H1 (cell line): ENCODE data around the gene FAM98C. TPM values are rescaled to one million over a fixed set of nuclear protein-coding genes. Genes with fewer than 3 reads are reported as not detected.

Experiments
- CTCF ChIA-PET: fragments of 300-600 bp; sonication (Branson Sonifier 250); formaldehyde crosslinking; loops from one replicate; lab custom pipeline; 2021; ENCODE audit not compliant: partially characterized antibody; lab: Charles Lee
- POLR2A ChIA-PET: fragments of 300-600 bp; sonication (Branson Sonifier 250); formaldehyde crosslinking; loops from one replicate; lab custom pipeline; 2021; ENCODE audit warnings: inconsistent platforms; ENCODE audit not compliant: partially characterized antibody; lab: Charles Lee
- DNase-seq, 2 experiments: peaks; one replicate each; pipeline versions ENCODE4 v3.0.0 to v3.0.0-alpha.2; 2010 to 2022; ENCODE audit warnings: low spot score in 2 of 2, low read depth in 1 of 2, mixed read lengths in 1 of 2
- FAIRE-seq: peaks from 2 replicates; lab custom pipeline; 2011; peaks lifted over from hg19 to GRCh38; lab: Jason Lieb, UNC
- H2AFZ ChIP-seq: 2 replicates; pipeline ENCODE4 v1.8.1; 2012; ENCODE audit warnings: low read length, inconsistent platforms
- H2AK5ac ChIP-seq: 2 replicates; pipeline ENCODE4 v1.6.1; 2013; ENCODE audit warnings: low read depth, low read length
- H2BK120ac ChIP-seq: replicated peaks from 2 replicates; pipeline ENCODE3; 2013; ENCODE audit warnings: low read depth, low read length, inconsistent platforms
- H2BK12ac ChIP-seq: 2 replicates; pipeline ENCODE4 v1.6.1; 2013; ENCODE audit warnings: low read depth, low read length
- H2BK15ac ChIP-seq: 2 replicates; pipeline ENCODE4 v1.6.1; 2013; ENCODE audit warnings: low read length
- H2BK20ac ChIP-seq: 2 replicates; pipeline ENCODE4 v1.6.1; 2013; ENCODE audit warnings: low read length
- H2BK5ac ChIP-seq: 2 replicates; pipeline ENCODE4 v1.6.1; 2013; ENCODE audit warnings: low read depth, low read length
- H3K14ac ChIP-seq: 2 replicates; pipeline ENCODE4 v1.6.1; 2013; ENCODE audit warnings: inconsistent platforms; ENCODE audit not compliant: insufficient read length
- H3K18ac ChIP-seq: 2 replicates; pipeline ENCODE4 v1.6.1; 2013; ENCODE audit warnings: low read length; ENCODE audit errors: extremely low read depth
- H3K23ac ChIP-seq: 2 replicates; pipeline ENCODE4 v1.6.1; 2013; ENCODE audit warnings: inconsistent platforms; ENCODE audit not compliant: insufficient read length
- H3K23me2 ChIP-seq: 2 replicates; pipeline ENCODE4 v1.6.1; 2013; ENCODE audit warnings: low read depth, low read length
- H3K27ac ChIP-seq: 2 replicates; pipeline ENCODE4 v1.6.1; 2011; ENCODE audit warnings: low read depth, low read length, inconsistent platforms
- H3K27me3 ChIP-seq, 4 experiments: replicated peaks in 1 of 4; 1 replicate in 1 of 4; 2 replicates in 3 of 4; pipeline versions ENCODE4 v1.6.1 to v1.8.1; 2011 to 2013; ENCODE audit warnings: low read length in 3 of 4, mild to moderate bottlenecking in 3 of 4, inconsistent platforms in 2 of 4, mixed read lengths in 2 of 4, moderate library complexity in 1 of 4; ENCODE audit not compliant: control insufficient read depth in 3 of 4, insufficient read depth in 3 of 4; ENCODE audit errors: extremely low read depth in 1 of 4
- H3K36me3 ChIP-seq, 4 experiments: 2 replicates each; pipeline versions ENCODE4 v1.6.1 to v1.8.1; 2011 to 2013; ENCODE audit warnings: mild to moderate bottlenecking in 4 of 4, low read length in 3 of 4, moderate library complexity in 2 of 4, control low read depth in 1 of 4, inconsistent platforms in 1 of 4; ENCODE audit not compliant: insufficient read depth in 4 of 4, control insufficient read depth in 2 of 4
- H3K4ac ChIP-seq: replicated peaks from 2 replicates; pipeline ENCODE3; 2013; ENCODE audit warnings: low read length, low read depth, mixed read lengths, inconsistent platforms; ENCODE audit not compliant: insufficient read length
- H3K4me1 ChIP-seq, 4 experiments: replicated peaks in 1 of 4; 1 replicate in 1 of 4; 2 replicates in 3 of 4; pipeline versions ENCODE4 v1.6.1 to v1.8.1; 2011 to 2013; ENCODE audit warnings: low read length in 3 of 4, inconsistent platforms in 2 of 4, mixed read lengths in 1 of 4; ENCODE audit not compliant: insufficient read depth in 4 of 4, control insufficient read depth in 3 of 4
- H3K4me2 ChIP-seq, 2 experiments: 2 replicates each; pipeline versions ENCODE4 v1.6.1 to v1.8.1; 2011 to 2013; ENCODE audit warnings: low read depth in 2 of 2, low read length in 2 of 2, control low read depth in 1 of 2, inconsistent platforms in 1 of 2, mild to moderate bottlenecking in 1 of 2; ENCODE audit not compliant: insufficient read depth in 1 of 2
- H3K4me3 ChIP-seq, 4 experiments: fragments of 200-600, 300-600 bp in 1 of 4; sonication (generic), shearing (Covaris generic), sonication (Bioruptor Twin) in 1 of 4; 2 replicates each; pipeline versions ENCODE4 v1.5.1 to v1.8.1; 2011 to 2016; ENCODE audit warnings: low read length in 4 of 4, low read depth in 3 of 4, control low read depth in 2 of 4, inconsistent platforms in 2 of 4, mild to moderate bottlenecking in 2 of 4, mixed read lengths in 1 of 4, moderate library complexity in 1 of 4; ENCODE audit not compliant: insufficient read depth in 2 of 4; ENCODE audit errors: extremely low read depth in 1 of 4
- H3K56ac ChIP-seq: replicated peaks from 2 replicates; pipeline ENCODE3; 2013; ENCODE audit warnings: low read depth, mild to moderate bottlenecking, mixed read lengths, low read length, inconsistent platforms; ENCODE audit not compliant: insufficient read length
- H3K79me1 ChIP-seq: 2 replicates; pipeline ENCODE4 v1.6.1; 2013; ENCODE audit warnings: low read depth, low read length, control low read depth
- H3K79me2 ChIP-seq, 2 experiments: 2 replicates each; pipeline versions ENCODE4 v1.6.1 to v1.8.1; 2012 to 2013; ENCODE audit warnings: low read length in 2 of 2, mild to moderate bottlenecking in 2 of 2, inconsistent platforms in 1 of 2; ENCODE audit not compliant: insufficient read depth in 2 of 2, control insufficient read depth in 1 of 2
- H3K9ac ChIP-seq, 4 experiments: replicated peaks in 1 of 4; 1 replicate in 1 of 4; 2 replicates in 3 of 4; pipeline versions ENCODE4 v1.6.1 to v1.8.1; 2011 to 2013; ENCODE audit warnings: low read depth in 3 of 4, low read length in 3 of 4, control low read depth in 2 of 4, mild to moderate bottlenecking in 2 of 4, moderate library complexity in 2 of 4, inconsistent platforms in 1 of 4; ENCODE audit errors: extremely low read depth in 1 of 4
- H3K9me3 ChIP-seq, 2 experiments: 2 replicates each; pipeline versions ENCODE4 v1.6.1 to v1.8.1; 2012 to 2013; ENCODE audit warnings: mild to moderate bottlenecking in 2 of 2, moderate library complexity in 2 of 2, control low read depth in 1 of 2, inconsistent platforms in 1 of 2, low read depth in 1 of 2, low read length in 1 of 2, mixed read lengths in 1 of 2; ENCODE audit not compliant: insufficient read depth in 2 of 2
- H4K20me1 ChIP-seq, 2 experiments: replicated peaks in 1 of 2; 2 replicates each; pipeline versions ENCODE3 to v1.8.1; 2011 to 2013; ENCODE audit warnings: inconsistent platforms in 2 of 2, low read length in 2 of 2, mild to moderate bottlenecking in 1 of 2; ENCODE audit not compliant: insufficient read depth in 2 of 2, control insufficient read depth in 1 of 2
- H4K5ac ChIP-seq: 2 replicates; pipeline ENCODE4 v1.6.1; 2013; ENCODE audit warnings: low read length, low read depth, mixed read lengths, inconsistent platforms; ENCODE audit not compliant: insufficient read length
- H4K8ac ChIP-seq: 2 replicates; pipeline ENCODE4 v1.8.0; 2013; ENCODE audit warnings: mild to moderate bottlenecking, moderate library complexity, low read length, inconsistent platforms; ENCODE audit not compliant: insufficient read depth; ENCODE audit errors: extremely low read depth
- H4K91ac ChIP-seq: replicated peaks from 2 replicates; pipeline ENCODE3; 2013; ENCODE audit warnings: low read length, mixed read lengths, inconsistent platforms; ENCODE audit not compliant: insufficient read length
- CBX5 ChIP-seq: fragments of 300-800, 300-1000 bp; sonication (generic); IDR thresholded peaks from 2 replicates; pipeline ENCODE4 v1.7.1; 2016; ENCODE audit warnings: antibody characterized with exemption, low read length, low read depth
- RNF2 ChIP-seq: fragments of 200-900, 300-1000 bp; sonication (generic); IDR thresholded peaks from 2 replicates; pipeline ENCODE4 v1.7.1; 2016; ENCODE audit warnings: borderline replicate concordance, low read depth, mild to moderate bottlenecking, antibody characterized with exemption, low read length; ENCODE audit not compliant: poor library complexity, severe bottlenecking; ENCODE audit errors: missing control alignments
- SUZ12 ChIP-seq: fragments of 200-600 bp; sonication (generic); IDR thresholded peaks from 2 replicates; pipeline ENCODE4 v1.6.1; 2012; ENCODE audit warnings: mild to moderate bottlenecking, inconsistent platforms, low read length, moderate library complexity, mixed read lengths
- WGBS, 2 experiments: shearing (Covaris generic) in 1 of 2; methylation state at CpG; one replicate each; pipeline versions ENCODE4 v1.1.6 to v1.1.7; 2013 to 2015; ENCODE audit warnings: low lambda C conversion rate in 2 of 2, mixed read lengths in 2 of 2, inconsistent platforms in 1 of 2, low coverage in 1 of 2, missing lambda C conversion rate in 1 of 2; ENCODE audit not compliant: insufficient replicate concordance in 2 of 2, insufficient coverage in 1 of 2, insufficient read length in 1 of 2; ENCODE audit errors: extremely low coverage in 1 of 2, missing lambda C conversion rate in 1 of 2; 5-methylcytosine and 5-hydroxymethylcytosine counted together
- polyA plus RNA-seq, 7 experiments: library from polyadenylated mRNA; depleted of rRNA in 3 of 7; stranded (reverse) in 5 of 7; unstranded in 2 of 7; fragments of >200 nt in 5 of 7; fragments of 200-250 nt in 2 of 7; gene quantifications; 1 replicate in 5 of 7; 2 replicates in 1 of 7; 4 replicates in 1 of 7; pipeline versions ENCODE4 v1.2.1 to v1.2.3, GENCODE V29; 2011 to 2013; ENCODE audit warnings: missing spikeins in 2 of 7, mixed read lengths in 2 of 7
- total RNA-seq: library from RNA; stranded (reverse); fragmentation: NEBNext Ultra II Directional; extraction: Animal tissue kit (Norgen Biotek cat#: 25700); gene quantifications from 2 replicates; pipeline ENCODE4 v1.2.1, GENCODE V29; 2021
- TF ChIP-seq, protein P1 (sequence below): IDR thresholded peaks from 2 replicates; pipeline ENCODE4 v1.6.1; 2012; ENCODE audit warnings: inconsistent platforms

FAM98C gene
- total and polyA plus RNA-seq, 2 of the 8 experiments (the other 6 are each of a cell fraction or from before 2014, with no cell fraction given) = 6.1 to 9.4 TPM

DNA sequence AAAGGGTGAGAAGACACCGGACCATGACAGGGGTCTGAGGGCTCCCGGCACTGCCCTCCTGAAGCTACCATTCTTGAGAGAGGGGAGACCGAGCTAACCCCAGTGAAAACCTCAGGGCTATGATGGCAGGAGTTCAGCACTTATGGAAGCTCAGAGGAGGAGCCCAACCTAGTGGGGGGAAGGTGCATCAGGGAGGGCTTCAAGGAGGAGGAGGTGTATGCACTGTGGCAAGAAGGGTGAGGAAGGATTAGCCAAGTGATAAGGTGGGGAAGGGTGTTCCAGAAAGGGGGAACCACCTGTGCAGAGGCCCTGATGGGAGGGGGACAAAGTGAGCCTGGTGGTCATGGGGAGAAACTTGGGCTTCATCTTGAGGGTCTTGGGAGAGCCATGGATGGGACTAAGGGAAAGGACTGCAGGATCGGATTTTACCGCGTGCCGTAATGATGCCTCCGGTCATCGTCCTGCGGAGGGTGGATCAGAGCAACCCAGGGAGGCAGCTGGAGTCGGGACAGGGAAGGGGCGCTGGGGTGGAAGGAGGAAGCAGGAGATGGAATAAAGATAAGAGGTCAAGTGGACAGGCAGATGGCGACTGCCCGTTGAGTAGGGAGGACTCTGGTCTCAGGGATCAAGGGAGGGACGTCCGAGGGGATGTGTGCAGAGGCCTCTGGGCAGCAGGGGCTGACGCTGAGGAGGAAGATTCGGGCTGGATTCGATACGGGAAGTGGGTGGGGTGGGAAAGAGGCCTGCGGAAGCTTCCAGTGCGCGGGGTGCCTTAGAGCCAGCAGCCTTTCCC lies 41.9 kb upstream of the FAM98C start:
- Histone ChIP-seq H3K56ac (no peak overlapping the region), H3K79me2 (no peaks in the 10 kb centered on the region), H3K79me1 (no peaks in the 10 kb centered on the region), H3K23me2 (peaks cover 8% of the 10 kb centered on the region; the same call in 1 of the 2 replicates), H4K91ac (no peak overlapping the region), H2AFZ (no peak overlapping the region; the same call in 1 of the 2 replicates), H3K4ac (no peak overlapping the region), H3K27ac (no peak overlapping the region), H3K14ac (no peak overlapping the region), H2BK20ac (no peak overlapping the region), H4K8ac (no peak overlapping the region), H2BK15ac (peak overlapping the region; percentile 88; the same call in 1 of the 2 replicates), H3K4me2 (peak overlapping the region; percentile 71 to 76), H2BK5ac (no peak overlapping the region; the same call in 1 of the 2 replicates), H3K4me3 (peak overlapping the region; percentile 57 to 65 (median 62)), H3K27me3 (peaks cover 4 to 25% (median 19%) of the 10 kb centered on the region in 4 experiments), H3K18ac (peak overlapping the region; percentile 19), H2AK5ac (peak overlapping the region; percentile 95; the same call in 1 of the 2 replicates), H2BK120ac (no peak overlapping the region), H3K9me3 (peaks cover 3 to 9% of the 10 kb centered on the region in 2 experiments; a peak in 2 of 4 replicates), H4K20me1 (peaks cover 0 to 2% of the 10 kb centered on the region in 2 experiments), H2BK12ac (peak overlapping the region; percentile 68; the same call in 1 of the 2 replicates), H3K4me1 (peaks cover 0 to 5% (median 2%) of the 10 kb centered on the region in 4 experiments; a peak in 3 of 7 replicates), H4K5ac (no peak overlapping the region), H3K23ac (no peak overlapping the region), H3K36me3 (no peaks in the 10 kb centered on the region), H3K9ac (peak overlapping the region in 1 of 4 experiments; percentile 25; a peak in 2 of 7 replicates)
- CTCF ChIA-PET = interaction anchor here (0.7 to 2.8 kb wide), 9 partner anchors 9 to 219 kb away, joined by 3 to 14 read pairs (median 3); partner anchors contain the start of genes C19orf33, GGN and PSMD8
- TF ChIP-seq, protein P1, sequence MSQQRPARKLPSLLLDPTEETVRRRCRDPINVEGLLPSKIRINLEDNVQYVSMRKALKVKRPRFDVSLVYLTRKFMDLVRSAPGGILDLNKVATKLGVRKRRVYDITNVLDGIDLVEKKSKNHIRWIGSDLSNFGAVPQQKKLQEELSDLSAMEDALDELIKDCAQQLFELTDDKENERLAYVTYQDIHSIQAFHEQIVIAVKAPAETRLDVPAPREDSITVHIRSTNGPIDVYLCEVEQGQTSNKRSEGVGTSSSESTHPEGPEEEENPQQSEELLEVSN = peak; percentile 13; the same call in 1 of the 2 replicates
- TF ChIP-seq SUZ12 (peak; percentile 42; the same call in 1 of the 2 replicates), CBX5 (no peak), RNF2 (peak; percentile 1)
- POLR2A ChIA-PET = interaction anchor here (0.9 to 2.8 kb wide), 6 partner anchors 9 to 34 kb away, joined by 3 to 9 read pairs (median 4); partner anchors contain the start of gene PSMD8
- DNase-seq (no peak), FAIRE-seq (no peak)
- 32% methylated on average over 23 of the region's 23 CpGs; no CpG with 5 or more reads in 1 of the 2 experiments for WGBS, 2 experiments
